Peyer's patch (tissue), 4 donors: ENCODE results near the gene KIRREL1. TPM values are rescaled to one million over a fixed set of nuclear protein-coding genes. Genes with fewer than 3 reads are reported as not detected.
A peak's percentile ranks its signal among the peaks of the same experiment; 100 is the strongest.

ENCODE experiments used
- DNase-seq, 3 donors: peaks; one replicate each; pipeline ENCODE4 v3.0.0-alpha.2; 2017 to 2019
- H3K27ac ChIP-seq, 4 donors: fragments of 200-600 bp; sonication (generic); one replicate each; pipeline ENCODE4 v1.5.1; 2016 to 2019
- H3K27me3 ChIP-seq, 2 donors: fragments of 200-600 bp; sonication (generic); one replicate each; pipeline ENCODE4 v1.5.1; 2019
- H3K36me3 ChIP-seq, 3 donors: fragments of 200-600 bp; sonication (generic); one replicate each; pipeline ENCODE4 v1.5.1; 2016 to 2019
- H3K4me1 ChIP-seq, 4 donors: fragments of 200-600 bp; sonication (generic); one replicate each; pipeline ENCODE4 v1.5.1; 2016 to 2019
- H3K4me3 ChIP-seq, 4 donors: fragments of 200-600 bp; sonication (generic); 1 replicate in 3 of 4; 2 replicates in 1 of 4; pipeline ENCODE4 v1.5.1; 2016 to 2019; ENCODE audit warnings: mild to moderate bottlenecking in 1 of 4
- H3K9me3 ChIP-seq, 4 donors: fragments of 200-600 bp; sonication (generic); one replicate each; pipeline ENCODE4 v1.5.1; 2016 to 2019; ENCODE audit warnings: mild to moderate bottlenecking in 1 of 4
- CTCF ChIP-seq, 6 experiments: fragments of 450-650 bp in 4 of 6; fragments of 200-600 bp in 2 of 6; sonication (generic) in 1 of 6; IDR thresholded peaks; one replicate each; pipeline ENCODE4 v1.5.1; 2017 to 2019; ENCODE audit warnings: antibody characterized with exemption in 6 of 6, mild to moderate bottlenecking in 3 of 6, moderate library complexity in 1 of 6
- POLR2A ChIP-seq, 2 donors: fragments of 450-650 bp; IDR thresholded peaks; one replicate each; pipeline ENCODE4 v1.5.1; 2017; ENCODE audit warnings: antibody characterized with exemption in 2 of 2, mild to moderate bottlenecking in 2 of 2, moderate library complexity in 2 of 2
- total RNA-seq, 4 donors: library from RNA; depleted of rRNA; stranded (reverse); fragments of >200 nt; gene quantifications; one replicate each; pipeline ENCODE4 v1.1.0, GENCODE V29; 2016

KIRREL1 gene
- total RNA-seq, 4 donors from 2014 or later: 2.8 to 29.7 (median 11.1) TPM

GRCh38 chr1:157976888-157977287, 16.6 kb upstream of the KIRREL1 start:
- no peaks in the 10 kb centered on the region for H3K9me3 ChIP-seq
- no peak overlapping the region for H3K4me3 ChIP-seq
- DNase-seq: no peak
- no peak overlapping the region for H3K27ac ChIP-seq
- no peaks in the 10 kb centered on the region for H3K27me3 ChIP-seq
- TF ChIP-seq CTCF (IDR thresholded peaks at IDR 0.05): no peak
- TF ChIP-seq POLR2A (IDR thresholded peaks at IDR 0.05): no peak
- no peaks in the 10 kb centered on the region for H3K36me3 ChIP-seq
- no peaks in the 10 kb centered on the region for H3K4me1 ChIP-seq

- DNase-seq: peak in 1 of 3 donors; percentile 63
- TF ChIP-seq CTCF (IDR thresholded peaks at IDR 0.05): peak in 2 of 6 experiments; percentile 29 to 36
- TF ChIP-seq POLR2A (IDR thresholded peaks at IDR 0.05): no peak
- Histone ChIP-seq H3K36me3 (no peaks in the 10 kb centered on the region), H3K9me3 (no peaks in the 10 kb centered on the region), H3K4me1 (no peaks in the 10 kb centered on the region), H3K27ac (no peak overlapping the region), H3K27me3 (no peaks in the 10 kb centered on the region), H3K4me3 (peak overlapping the region in 2 of 4 donors; percentile 27 to 35)
Observed at GRCh38 chr1:157978586-157979403, 14.7 kb upstream of the KIRREL1 start.

GRCh38 chr1:157982136-157982535, 11.3 kb upstream of the KIRREL1 start:
- peaks cover 0 to 4% (median 0%) of the 10 kb centered on the region in 4 donors for H3K4me1 ChIP-seq
- no peaks in the 10 kb centered on the region for H3K9me3 ChIP-seq
- H3K36me3 ChIP-seq: no peaks in the 10 kb centered on the region
- TF ChIP-seq CTCF (IDR thresholded peaks at IDR 0.05) (no peak), POLR2A (IDR thresholded peaks at IDR 0.05) (no peak)
- H3K4me3 ChIP-seq: no peak overlapping the region
- DNase-seq: no peak
- H3K27ac ChIP-seq: no peak overlapping the region
- H3K27me3 ChIP-seq: no peaks in the 10 kb centered on the region

GRCh38 chr1:157983787-157984186, 9.7 kb upstream of the KIRREL1 start:
- no peak for DNase-seq
- H3K4me1 ChIP-seq: peaks cover 0 to 4% (median 0%) of the 10 kb centered on the region in 4 donors
- H3K9me3 ChIP-seq: no peaks in the 10 kb centered on the region
- no peaks in the 10 kb centered on the region for H3K27me3 ChIP-seq
- H3K36me3 ChIP-seq: no peaks in the 10 kb centered on the region
- H3K4me3 ChIP-seq: no peak overlapping the region
- TF ChIP-seq POLR2A (IDR thresholded peaks at IDR 0.05) (no peak), CTCF (IDR thresholded peaks at IDR 0.05) (no peak)
- no peak overlapping the region for H3K27ac ChIP-seq

- Histone ChIP-seq H3K9me3 (no peaks in the 10 kb centered on the region), H3K36me3 (no peaks in the 10 kb centered on the region), H3K27me3 (no peaks in the 10 kb centered on the region), H3K27ac (no peak overlapping the region), H3K4me1 (peaks cover 0 to 4% (median 0%) of the 10 kb centered on the region in 4 donors), H3K4me3 (no peak overlapping the region)
- TF ChIP-seq CTCF (IDR thresholded peaks at IDR 0.05) (peak in 1 of 6 experiments; percentile 5), POLR2A (IDR thresholded peaks at IDR 0.05) (no peak)
- DNase-seq: no peak
Observed at GRCh38 chr1:157984469-157984868, 9.0 kb upstream of the KIRREL1 start.
